ENCODE data around the gene ARID3A. TPM values are rescaled to one million over a fixed set of nuclear protein-coding genes. Genes with fewer than 3 reads are reported as not detected.

The ARID3A gene
- total RNA-seq, 2 experiments from 2014 or later: 9.9 to 21.6 TPM

Small RNA genes lying within 50 kb of the gene (small RNA-seq; reads per million reads assigned to genes)
- gene RNU6-2 (not detected), gene RNU6-9 (0.16 reads per million)

Other genes with a start within 250 kb of the ARID3A start
- 3.4 and 5.7 TPM in 2 replicates for gene FSTL3, start 249.6 kb upstream of the ARID3A start, total RNA-seq (2014; rRNA removed; shearing (Covaris generic))
- gene FSTL3, start 249.6 kb upstream of the ARID3A start, total RNA-seq (2022): 6.5 and 7.3 TPM in 2 replicates
- gene PRSS57, start 230.6 kb upstream of the ARID3A start, total RNA-seq (2014; rRNA removed; shearing (Covaris generic)): not detected in 2 replicates
- gene PRSS57, start 230.6 kb upstream of the ARID3A start, total RNA-seq (2022): not detected in 2 replicates
- gene PALM, start 217.1 kb upstream of the ARID3A start, total RNA-seq (2014; rRNA removed; shearing (Covaris generic)): 1.4 TPM in 1 of 2 replicates, not detected in the other
- 0.42 and 1.2 TPM in 2 replicates for gene PALM, start 217.1 kb upstream of the ARID3A start, total RNA-seq (2022)
- not detected in 2 replicates for gene MISP, start 174.9 kb upstream of the ARID3A start, total RNA-seq (2014; rRNA removed; shearing (Covaris generic))
- 0.23 TPM in 1 of 2 replicates, not detected in the other for gene MISP, start 174.9 kb upstream of the ARID3A start, total RNA-seq (2022)
- 284 and 315 TPM in 2 replicates for gene PTBP1, start 128.6 kb upstream of the ARID3A start, total RNA-seq (2014; rRNA removed; shearing (Covaris generic))
- 468 and 479 TPM in 2 replicates for gene PTBP1, start 128.6 kb upstream of the ARID3A start, total RNA-seq (2022)
- not detected in 2 replicates for gene PLPPR3, start 104.1 kb upstream of the ARID3A start, total RNA-seq (2014; rRNA removed; shearing (Covaris generic))
- gene PLPPR3, start 104.1 kb upstream of the ARID3A start, total RNA-seq (2022): not detected in 2 replicates
- gene AZU1, start 98.2 kb upstream of the ARID3A start, total RNA-seq (2014; rRNA removed; shearing (Covaris generic)): not detected in 2 replicates
- not detected in 2 replicates for gene AZU1, start 98.2 kb upstream of the ARID3A start, total RNA-seq (2022)
- not detected in 2 replicates for gene PRTN3, start 85.0 kb upstream of the ARID3A start, total RNA-seq (2014; rRNA removed; shearing (Covaris generic))
- not detected in 2 replicates for gene PRTN3, start 85.0 kb upstream of the ARID3A start, total RNA-seq (2022)
- gene ELANE, start 73.7 kb upstream of the ARID3A start, total RNA-seq (2014; rRNA removed; shearing (Covaris generic)): not detected in 2 replicates
- not detected in 2 replicates for gene ELANE, start 73.7 kb upstream of the ARID3A start, total RNA-seq (2022)
- gene CFD, start 66.4 kb upstream of the ARID3A start, total RNA-seq (2014; rRNA removed; shearing (Covaris generic)): 0.35 TPM in 1 of 2 replicates, not detected in the other
- gene CFD, start 66.4 kb upstream of the ARID3A start, total RNA-seq (2022): not detected in 2 replicates
- gene MED16, start 32.8 kb upstream of the ARID3A start, total RNA-seq (2014; rRNA removed; shearing (Covaris generic)): 12.9 and 19.1 TPM in 2 replicates
- 54.3 and 61.4 TPM in 2 replicates for gene MED16, start 32.8 kb upstream of the ARID3A start, total RNA-seq (2022)
- not detected in 2 replicates for gene RNU6-9, start 32.6 kb upstream of the ARID3A start, total RNA-seq (2014; rRNA removed; shearing (Covaris generic))
- not detected in 2 replicates for gene RNU6-9, start 32.6 kb upstream of the ARID3A start, total RNA-seq (2022)
- gene R3HDM4, start 12.8 kb upstream of the ARID3A start, total RNA-seq (2014; rRNA removed; shearing (Covaris generic)): 39.5 and 43.5 TPM in 2 replicates
- gene R3HDM4, start 12.8 kb upstream of the ARID3A start, total RNA-seq (2022): 64.9 and 75.2 TPM in 2 replicates
- not detected in 2 replicates for gene KISS1R, start 8.7 kb upstream of the ARID3A start, total RNA-seq (2014; rRNA removed; shearing (Covaris generic))
- not detected in 2 replicates for gene KISS1R, start 8.7 kb upstream of the ARID3A start, total RNA-seq (2022)
- gene WDR18, start 58.3 kb downstream of the ARID3A start, total RNA-seq (2014; rRNA removed; shearing (Covaris generic)): 61.6 and 74.7 TPM in 2 replicates
- gene WDR18, start 58.3 kb downstream of the ARID3A start, total RNA-seq (2022): 38.4 and 51.4 TPM in 2 replicates
- gene GRIN3B, start 74.4 kb downstream of the ARID3A start, total RNA-seq (2014; rRNA removed; shearing (Covaris generic)): 0.05 TPM in 1 of 2 replicates, not detected in the other
- gene GRIN3B, start 74.4 kb downstream of the ARID3A start, total RNA-seq (2022): not detected in 2 replicates
- 131 and 169 TPM in 2 replicates for gene TMEM259, start 95.1 kb downstream of the ARID3A start, total RNA-seq (2014; rRNA removed; shearing (Covaris generic))
- gene TMEM259, start 95.1 kb downstream of the ARID3A start, total RNA-seq (2022): 195 and 204 TPM in 2 replicates
- not detected in 2 replicates for gene RNU6-2, start 95.5 kb downstream of the ARID3A start, total RNA-seq (2014; rRNA removed; shearing (Covaris generic))
- gene RNU6-2, start 95.5 kb downstream of the ARID3A start, total RNA-seq (2022): not detected in 2 replicates
- gene CNN2, start 100.6 kb downstream of the ARID3A start, total RNA-seq (2014; rRNA removed; shearing (Covaris generic)): 51.5 and 73.7 TPM in 2 replicates
- 126 and 127 TPM in 2 replicates for gene CNN2, start 100.6 kb downstream of the ARID3A start, total RNA-seq (2022)
- gene ABCA7, start 114.1 kb downstream of the ARID3A start, total RNA-seq (2014; rRNA removed; shearing (Covaris generic)): 22.5 and 43.3 TPM in 2 replicates
- gene ABCA7, start 114.1 kb downstream of the ARID3A start, total RNA-seq (2022): 66.6 and 74.4 TPM in 2 replicates
- gene ARHGAP45, start 141.1 kb downstream of the ARID3A start, total RNA-seq (2014; rRNA removed; shearing (Covaris generic)): 132 and 135 TPM in 2 replicates
- gene ARHGAP45, start 141.1 kb downstream of the ARID3A start, total RNA-seq (2022): 138 and 143 TPM in 2 replicates
- gene POLR2E, start 169.3 kb downstream of the ARID3A start, total RNA-seq (2014; rRNA removed; shearing (Covaris generic)): 153 and 165 TPM in 2 replicates
- gene POLR2E, start 169.3 kb downstream of the ARID3A start, total RNA-seq (2022): 160 and 193 TPM in 2 replicates
- gene GPX4, start 178.0 kb downstream of the ARID3A start, total RNA-seq (2014; rRNA removed; shearing (Covaris generic)): 184 and 203 TPM in 2 replicates
- gene GPX4, start 178.0 kb downstream of the ARID3A start, total RNA-seq (2022): 148 and 156 TPM in 2 replicates
- 17.6 and 26.6 TPM in 2 replicates for gene SBNO2, start 248.2 kb downstream of the ARID3A start, total RNA-seq (2014; rRNA removed; shearing (Covaris generic))
- gene SBNO2, start 248.2 kb downstream of the ARID3A start, total RNA-seq (2022): 43.3 and 48.8 TPM in 2 replicates